HFF-Myc (cell line): ENCODE results near the gene SFXN1.

ENCODE experiments used
- DNase-seq: peaks from one replicate; pipeline ENCODE4 v3.0.0-alpha.2; 2011; ENCODE audit warnings: low read depth; ENCODE audit errors: extremely low read depth
- H3K4me3 ChIP-seq: replicated peaks from 2 replicates; pipeline ENCODE4 v1.5.1; 2011; ENCODE audit warnings: low read depth, mild to moderate bottlenecking, control low read depth, low read length
- TF ChIP-seq, protein P1 (sequence below): IDR thresholded peaks from 2 replicates; pipeline ENCODE4 v1.5.1; 2012; ENCODE audit warnings: mild to moderate bottlenecking, low read depth, low read length, control low read depth; ENCODE audit errors: missing control alignments

Gene SFXN1

DNA sequence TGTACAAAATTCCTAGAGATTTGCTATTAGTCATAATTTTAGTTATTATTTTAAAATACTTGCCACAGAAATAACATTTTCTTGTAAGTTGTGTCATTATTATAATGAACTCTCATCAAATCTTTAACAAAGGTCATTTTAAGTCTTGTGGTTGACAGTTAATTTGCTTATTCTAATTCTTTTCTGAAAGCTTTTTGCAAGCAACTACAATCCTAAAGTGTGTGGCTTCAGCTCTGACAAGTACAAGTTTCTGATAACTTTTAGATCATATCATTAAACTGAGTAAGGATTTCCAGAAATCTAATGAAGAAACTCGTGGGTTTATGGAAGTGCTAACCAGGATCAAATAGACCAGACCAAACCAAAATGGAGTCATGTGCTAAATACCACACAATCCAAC is 86.4 kb downstream of the SFXN1 start:
- H3K4me3 ChIP-seq: no peak overlapping the region
- TF ChIP-seq, protein P1, sequence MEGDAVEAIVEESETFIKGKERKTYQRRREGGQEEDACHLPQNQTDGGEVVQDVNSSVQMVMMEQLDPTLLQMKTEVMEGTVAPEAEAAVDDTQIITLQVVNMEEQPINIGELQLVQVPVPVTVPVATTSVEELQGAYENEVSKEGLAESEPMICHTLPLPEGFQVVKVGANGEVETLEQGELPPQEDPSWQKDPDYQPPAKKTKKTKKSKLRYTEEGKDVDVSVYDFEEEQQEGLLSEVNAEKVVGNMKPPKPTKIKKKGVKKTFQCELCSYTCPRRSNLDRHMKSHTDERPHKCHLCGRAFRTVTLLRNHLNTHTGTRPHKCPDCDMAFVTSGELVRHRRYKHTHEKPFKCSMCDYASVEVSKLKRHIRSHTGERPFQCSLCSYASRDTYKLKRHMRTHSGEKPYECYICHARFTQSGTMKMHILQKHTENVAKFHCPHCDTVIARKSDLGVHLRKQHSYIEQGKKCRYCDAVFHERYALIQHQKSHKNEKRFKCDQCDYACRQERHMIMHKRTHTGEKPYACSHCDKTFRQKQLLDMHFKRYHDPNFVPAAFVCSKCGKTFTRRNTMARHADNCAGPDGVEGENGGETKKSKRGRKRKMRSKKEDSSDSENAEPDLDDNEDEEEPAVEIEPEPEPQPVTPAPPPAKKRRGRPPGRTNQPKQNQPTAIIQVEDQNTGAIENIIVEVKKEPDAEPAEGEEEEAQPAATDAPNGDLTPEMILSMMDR: no peak
- no peak for DNase-seq

DNA sequence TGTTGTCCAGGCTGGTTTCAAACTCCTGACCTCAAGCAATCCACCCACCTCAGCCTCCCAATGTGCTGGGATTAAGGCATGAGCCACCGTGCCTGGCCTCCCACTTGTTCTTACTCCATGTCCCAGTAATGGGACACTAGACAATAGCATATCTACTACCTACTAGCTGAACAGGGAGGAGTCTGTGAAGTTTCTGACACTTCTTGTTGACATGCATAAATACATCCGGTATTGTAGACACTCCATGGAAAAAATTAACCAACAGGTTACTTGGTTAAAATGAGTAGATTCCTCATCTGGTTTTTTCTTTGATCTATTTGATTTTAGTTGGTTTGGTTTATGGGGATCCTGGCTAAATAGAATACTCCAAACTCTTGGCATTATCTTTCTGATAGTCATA is 88.3 kb downstream of the SFXN1 start:
- TF ChIP-seq, protein P1: no peak

DNA sequence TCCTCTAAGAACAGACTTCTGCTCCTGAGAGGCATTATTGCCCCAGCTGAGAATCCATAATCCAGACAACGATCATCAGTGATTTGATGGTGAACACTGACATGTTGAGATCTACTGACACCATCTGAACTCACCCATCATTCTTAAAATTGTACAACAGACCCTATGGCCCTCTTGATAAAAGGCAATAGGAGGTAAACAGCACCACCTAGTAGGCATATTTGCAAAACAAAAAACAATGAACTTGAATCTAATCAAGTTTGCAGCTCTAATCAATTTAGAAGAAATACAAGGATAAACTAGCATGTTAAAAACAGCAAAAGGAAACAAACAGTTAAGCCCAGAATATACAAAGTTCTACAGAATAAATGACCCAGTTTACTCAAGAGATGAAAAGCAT is 89.6 kb downstream of the SFXN1 start:
- DNase-seq: no peak
- no peak overlapping the region for H3K4me3 ChIP-seq
- TF ChIP-seq, protein P1: no peak

More for the DNA sequence above, 88.3 kb downstream of the SFXN1 start:
- H3K4me3 ChIP-seq: no peak overlapping the region
- no peak for DNase-seq

DNA sequence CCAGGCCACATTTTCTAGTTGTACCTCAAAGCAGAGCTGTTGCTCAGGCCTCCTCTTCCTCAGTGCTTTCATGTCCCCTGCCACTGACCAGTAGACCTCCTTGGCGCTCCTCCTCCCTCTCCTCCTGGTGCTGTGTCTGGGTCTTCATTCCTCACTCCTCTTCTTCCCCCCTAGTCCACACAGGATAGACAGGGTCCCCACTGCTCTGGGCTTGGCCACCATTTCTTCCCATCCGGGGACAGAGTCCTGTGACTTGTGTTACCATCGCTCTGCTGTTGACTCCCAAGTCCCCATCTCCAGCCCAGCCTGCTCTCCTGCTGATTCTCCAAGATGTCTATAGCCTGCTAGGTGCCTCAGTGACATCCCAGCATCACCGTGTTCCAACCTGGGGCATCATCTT is 91.3 kb downstream of the SFXN1 start:
- no peak for DNase-seq
- TF ChIP-seq, protein P1: no peak
- H3K4me3 ChIP-seq: no peak overlapping the region

DNA sequence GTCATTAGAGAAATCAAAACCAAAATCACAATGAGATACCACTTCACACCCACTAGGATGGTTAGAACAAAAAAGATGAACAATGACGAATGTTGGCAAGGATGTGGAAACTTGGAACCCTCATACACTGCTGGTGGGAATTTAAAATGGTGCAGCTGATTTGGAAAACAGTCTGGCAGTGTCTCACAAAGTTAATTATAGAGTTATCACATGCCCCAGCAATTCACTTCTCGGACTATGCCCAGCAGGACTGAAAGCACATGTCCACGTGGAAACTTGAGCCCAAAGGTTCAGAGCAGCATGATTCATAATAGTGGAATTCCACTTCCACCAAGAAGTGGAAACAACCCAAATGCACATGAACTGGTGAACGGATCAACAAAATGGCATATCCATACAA is 94.5 kb downstream of the SFXN1 start:
- TF ChIP-seq, protein P1: no peak
- peak; percentile 9 for DNase-seq
- H3K4me3 ChIP-seq: no peak overlapping the region

DNA sequence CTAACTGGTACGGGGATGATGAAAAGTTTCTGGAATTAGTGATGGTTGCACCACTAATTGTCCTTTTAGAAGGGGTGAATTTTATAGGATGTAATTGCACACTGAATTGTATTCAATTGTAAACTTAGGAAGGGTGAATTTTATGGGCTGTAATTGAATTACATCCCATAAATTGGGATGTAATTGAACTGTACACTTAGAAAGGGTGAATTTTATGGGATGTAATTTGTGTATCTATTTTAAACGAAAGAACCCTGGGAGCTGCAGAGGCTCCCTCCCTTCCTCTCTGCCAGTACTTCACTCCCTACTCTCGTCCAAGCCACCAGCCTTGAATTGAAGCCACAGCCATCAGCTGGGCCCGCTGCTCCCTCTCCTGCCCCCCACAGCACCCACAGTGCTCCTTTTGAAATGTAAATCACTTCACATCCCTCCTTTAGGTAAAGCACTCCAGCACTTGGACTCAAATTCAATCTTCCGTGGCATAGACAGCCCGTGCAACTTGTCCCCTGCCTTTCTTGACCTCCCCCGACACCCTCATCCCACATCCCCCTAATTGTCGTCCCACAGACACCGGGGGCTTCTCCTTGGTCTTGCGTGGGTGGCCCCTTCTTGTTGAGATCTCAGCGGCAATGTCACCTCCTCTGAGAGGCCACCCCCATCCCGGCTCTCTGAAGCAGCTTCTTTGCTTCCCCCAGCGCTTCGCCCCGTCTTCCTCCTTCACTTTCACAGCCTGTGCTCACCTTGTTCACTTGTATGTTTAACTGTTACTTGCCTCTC is 95.3 kb downstream of the SFXN1 start:
- no peak for DNase-seq
- no peak overlapping the region for H3K4me3 ChIP-seq
- TF ChIP-seq, protein P1: no peak

DNA sequence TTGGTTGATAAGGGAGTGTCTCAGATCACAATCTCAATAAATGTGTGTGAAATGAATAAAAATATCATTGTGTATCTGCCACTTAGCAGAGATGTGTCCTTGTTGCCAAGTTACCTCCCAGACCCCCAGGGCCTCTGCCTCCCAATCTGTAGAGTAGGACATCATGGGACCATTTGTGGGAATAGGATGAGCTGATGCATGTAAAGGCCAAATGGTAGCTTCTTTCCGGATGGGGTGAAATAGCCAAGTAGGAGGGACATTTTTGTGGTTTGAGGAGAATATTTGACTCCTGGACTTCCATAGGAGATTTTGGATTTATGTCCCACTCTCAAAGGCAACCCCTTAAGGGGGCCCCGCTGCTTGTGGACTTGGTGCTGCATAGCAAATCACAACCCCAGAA is 96.9 kb downstream of the SFXN1 start:
- TF ChIP-seq, protein P1: no peak
- DNase-seq: no peak
- H3K4me3 ChIP-seq: no peak overlapping the region
